Glomerular visceral epithelial cell (primary cell): ENCODE measurements around the gene COG4.
"Not testable (repeated sequence)": the region's sequence is repeated elsewhere in the genome, so short reads cannot be mapped to it uniquely, and the experiment has no call there.

Source experiments
- DNase-seq: peaks from one replicate; pipeline ENCODE4 v3.0.0-alpha.2; 2016; ENCODE audit errors: extremely low spot score

The COG4 gene

DNA sequence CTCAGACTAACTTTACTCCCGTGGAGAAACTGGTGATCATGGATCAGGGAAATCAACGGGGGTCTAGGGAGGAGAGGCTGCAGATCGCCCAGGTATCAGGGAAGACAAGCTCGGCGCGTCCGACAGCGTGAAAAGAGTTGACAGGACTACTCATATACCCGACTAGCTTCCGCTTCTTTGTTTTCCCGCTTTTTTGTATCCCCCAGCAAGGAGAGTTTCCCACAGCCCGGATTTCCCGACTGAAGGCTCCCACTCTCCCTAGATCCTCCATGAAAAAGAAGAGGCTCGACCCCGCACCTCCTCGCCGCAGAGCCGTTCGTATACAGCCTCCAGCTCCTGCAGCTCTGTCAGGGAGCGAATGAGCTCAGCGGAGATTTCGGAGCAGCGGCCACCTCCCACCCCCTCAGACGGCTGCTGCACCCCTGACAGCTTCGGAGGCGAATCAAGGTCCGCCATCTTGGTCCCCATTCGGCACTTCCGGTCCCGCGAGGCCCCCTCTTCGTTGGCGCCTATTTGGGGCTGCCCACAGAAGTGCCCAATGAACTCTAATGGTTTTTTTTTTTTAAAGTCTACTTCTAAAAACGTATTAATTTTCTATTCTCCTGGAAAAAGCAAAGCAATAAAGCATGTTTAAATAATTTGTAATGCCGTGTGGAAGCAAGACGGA lies at the start of gene COG4:
COG4 (minus strand) TSS at position 479 of the 667 bp plus-strand sequence; CDS start at position 468, 11 bp downstream.
- peak; percentile 82 for DNase-seq

- DNase-seq: no peak
These were observed 49.5 kb upstream of the COG4 start for GRCh38 chr16:70572926-70573270.

DNA sequence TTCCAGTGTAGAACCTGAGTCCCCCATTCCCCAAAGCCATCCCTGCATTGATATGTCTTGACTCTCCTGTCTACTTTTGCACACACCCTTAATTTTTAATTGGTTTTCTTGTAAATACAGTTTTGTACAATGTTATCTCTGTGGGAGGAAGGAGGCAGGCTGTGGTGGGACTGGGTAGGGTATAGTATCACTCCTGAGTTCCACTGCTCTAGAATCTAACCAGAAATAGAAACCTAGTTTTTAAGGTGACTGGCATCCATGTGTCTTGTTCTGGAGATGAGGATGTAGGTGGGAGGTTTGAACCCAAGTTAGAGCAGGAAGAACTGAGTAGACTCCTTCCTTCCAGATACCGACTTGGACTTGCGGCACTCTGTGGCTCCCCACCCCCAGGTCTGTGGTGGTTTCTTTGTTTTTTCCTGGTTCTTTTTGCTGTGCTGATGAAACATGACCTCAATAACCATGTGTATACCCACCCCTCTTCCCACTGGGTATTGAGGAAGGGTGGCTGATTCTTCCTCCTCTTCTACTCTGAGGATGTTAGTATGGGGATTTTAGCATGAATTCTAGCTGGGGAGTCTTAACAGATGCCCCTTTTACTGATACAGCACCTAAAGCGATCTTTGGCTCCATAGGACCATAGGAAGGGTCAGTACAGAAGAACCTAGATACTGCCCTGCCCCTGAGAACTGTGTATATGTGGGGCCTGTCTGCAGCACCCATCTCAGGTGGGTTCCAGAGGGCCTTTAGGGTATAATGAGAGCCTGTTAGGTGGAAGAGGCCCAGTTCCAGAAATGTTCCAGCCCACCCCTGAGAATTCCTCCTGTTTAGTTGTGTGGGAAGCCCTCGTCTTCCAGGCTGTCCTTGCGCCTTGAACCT lies 48.9 kb upstream of the COG4 start:
- no peak for DNase-seq

DNA sequence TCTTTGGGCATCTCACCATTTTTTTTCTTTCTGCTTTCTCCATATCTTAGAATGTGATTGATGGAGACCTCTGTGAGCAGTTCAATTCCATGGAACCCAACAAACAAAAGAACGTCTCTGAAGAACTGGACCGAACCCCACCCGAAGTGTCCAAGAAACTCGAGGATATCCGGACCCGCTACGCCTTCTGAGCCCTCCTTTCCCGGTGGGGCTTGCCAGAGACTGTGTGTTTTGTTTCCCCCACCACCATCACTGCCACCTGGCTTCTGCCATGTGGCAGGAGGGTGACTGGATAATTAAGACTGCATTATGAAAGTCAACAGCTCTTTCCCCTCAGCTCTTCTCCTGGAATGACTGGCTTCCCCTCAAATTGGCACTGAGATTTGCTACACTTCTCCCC lies 48.3 kb upstream of the COG4 start:
- DNase-seq: no peak

DNA sequence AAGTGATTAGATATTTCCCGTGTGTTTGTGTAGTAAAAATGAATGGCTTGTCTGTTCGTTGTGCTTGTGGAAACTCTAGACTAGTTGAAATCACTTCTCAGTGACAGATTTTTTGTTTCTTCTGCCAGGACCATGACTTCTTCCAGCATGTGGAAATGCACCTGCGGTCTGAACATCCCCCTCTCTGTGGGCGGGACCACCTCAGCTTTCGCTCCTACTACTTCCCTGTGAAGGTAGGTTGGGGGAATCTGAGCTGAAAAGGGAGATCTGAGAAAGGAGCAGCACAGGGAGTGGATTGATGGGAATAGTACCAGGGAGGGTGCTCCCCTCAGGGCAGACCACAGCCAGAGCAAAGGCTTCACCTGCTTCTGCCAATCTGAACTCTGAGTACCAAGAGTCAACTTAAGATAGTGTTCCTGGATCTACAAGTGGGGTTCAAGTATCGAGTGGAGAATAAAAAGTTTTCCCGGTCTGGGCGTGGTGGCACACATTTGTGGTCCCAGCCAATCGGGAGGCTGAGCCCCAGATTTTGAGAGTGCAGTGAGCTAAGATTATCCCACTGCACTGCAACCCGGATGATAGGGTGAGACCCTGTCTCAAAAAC lies 47.7 kb upstream of the COG4 start:
- DNase-seq: no peak

GRCh38 chr16:70569752-70570151 lies 46.4 kb upstream of the COG4 start:
- no peak for DNase-seq

DNA sequence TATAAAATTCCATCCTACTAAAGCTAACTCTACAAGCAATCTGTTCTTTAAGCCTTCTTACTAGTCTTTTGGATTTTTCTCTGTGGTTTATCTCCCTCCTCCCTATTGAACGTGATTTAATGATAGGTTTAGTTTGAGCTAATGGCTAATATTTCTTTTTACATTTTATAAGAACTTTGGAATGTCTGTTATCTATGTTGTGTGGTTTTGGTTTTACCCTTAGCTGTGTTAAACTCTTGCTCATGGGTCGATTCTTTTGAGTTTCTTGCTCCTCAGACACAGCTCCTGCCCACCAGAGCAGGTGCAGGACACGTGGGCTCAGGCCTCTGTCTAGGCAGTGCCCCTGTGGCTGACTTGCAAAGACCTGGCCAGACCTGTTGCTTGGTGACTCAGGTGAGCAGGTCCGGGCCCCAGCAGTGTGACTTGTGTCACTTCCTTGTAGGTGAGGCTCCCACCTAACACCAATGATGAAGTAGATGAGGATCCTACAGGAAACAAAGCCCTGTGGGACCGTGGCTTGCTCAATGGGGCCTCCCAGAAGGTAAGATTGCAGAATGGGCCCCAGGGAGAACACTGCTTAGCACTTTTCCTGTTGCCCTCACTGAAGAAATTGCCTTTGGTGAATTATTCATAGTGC lies 45.4 kb upstream of the COG4 start:
- no peak for DNase-seq

DNA sequence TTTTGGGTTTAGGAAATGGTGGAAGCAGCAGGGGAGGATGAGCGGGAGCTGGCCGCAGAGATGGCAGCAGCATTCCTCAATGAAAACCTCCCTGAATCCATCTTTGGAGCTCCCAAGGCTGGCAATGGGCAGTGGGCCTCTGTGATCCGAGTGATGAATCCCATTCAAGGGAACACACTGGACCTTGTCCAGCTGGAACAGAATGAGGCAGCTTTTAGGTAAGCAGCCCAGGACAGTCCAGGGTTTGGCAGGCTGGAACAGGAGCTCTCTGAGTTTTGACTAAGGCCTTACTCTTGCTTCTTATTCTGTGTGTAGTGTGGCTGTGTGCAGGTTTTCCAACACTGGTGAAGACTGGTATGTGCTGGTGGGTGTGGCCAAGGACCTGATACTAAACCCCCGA lies 41.7 kb upstream of the COG4 start:
- no peak for DNase-seq

DNA sequence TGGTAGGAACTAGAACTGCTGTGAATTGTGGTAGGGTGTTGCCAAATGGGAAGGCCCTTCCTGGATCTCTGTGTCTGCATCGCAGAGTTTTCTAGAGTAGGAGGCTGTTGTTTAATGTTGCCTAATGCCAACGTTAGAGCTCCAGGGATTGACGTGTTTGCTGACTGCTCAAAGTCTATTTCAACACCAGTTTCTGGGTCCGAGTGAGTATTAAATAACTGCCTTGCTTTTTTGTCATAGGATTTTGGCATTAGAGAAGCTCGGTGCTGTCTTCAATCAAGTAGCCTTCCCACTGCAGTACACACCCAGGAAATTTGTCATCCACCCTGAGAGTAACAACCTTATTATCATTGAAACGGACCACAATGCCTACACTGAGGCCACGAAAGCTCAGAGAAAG lies 40.3 kb upstream of the COG4 start:
- no peak for DNase-seq

DNA sequence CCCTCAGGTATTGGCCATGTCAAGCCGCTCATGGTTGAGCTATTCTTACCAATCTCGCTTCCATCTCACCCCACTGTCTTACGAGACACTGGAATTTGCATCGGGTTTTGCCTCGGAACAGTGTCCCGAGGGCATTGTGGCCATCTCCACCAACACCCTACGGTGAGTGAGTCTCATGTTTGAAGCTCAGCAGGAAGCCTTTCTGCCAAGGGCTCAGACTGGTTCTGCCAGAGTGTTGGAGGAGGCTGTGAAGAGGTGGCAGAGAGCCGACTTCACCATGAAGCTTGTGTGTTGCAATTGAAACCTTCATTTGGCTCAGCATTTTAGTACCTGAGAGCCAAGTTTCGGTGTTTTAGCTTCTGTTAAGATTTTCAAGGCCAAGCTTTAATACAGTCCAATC lies 38.3 kb upstream of the COG4 start:
- no peak for DNase-seq

DNA sequence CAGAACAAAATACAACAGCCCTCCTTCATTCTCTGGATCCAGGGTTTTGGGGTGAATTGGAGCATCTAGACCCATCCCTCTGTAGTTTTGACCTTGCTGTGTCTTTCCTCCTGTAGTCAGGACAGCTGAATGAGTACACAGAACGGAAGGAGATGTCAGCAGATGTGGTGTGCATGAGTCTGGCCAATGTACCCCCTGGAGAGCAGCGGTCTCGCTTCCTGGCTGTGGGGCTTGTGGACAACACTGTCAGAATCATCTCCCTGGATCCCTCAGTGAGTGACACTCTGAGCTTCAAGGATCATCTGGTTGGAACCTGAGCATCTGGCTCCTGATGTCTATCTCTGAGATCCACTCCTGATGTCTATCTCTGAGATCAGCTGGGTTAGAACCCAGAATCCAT lies 32.7 kb upstream of the COG4 start:
- no peak for DNase-seq

DNA sequence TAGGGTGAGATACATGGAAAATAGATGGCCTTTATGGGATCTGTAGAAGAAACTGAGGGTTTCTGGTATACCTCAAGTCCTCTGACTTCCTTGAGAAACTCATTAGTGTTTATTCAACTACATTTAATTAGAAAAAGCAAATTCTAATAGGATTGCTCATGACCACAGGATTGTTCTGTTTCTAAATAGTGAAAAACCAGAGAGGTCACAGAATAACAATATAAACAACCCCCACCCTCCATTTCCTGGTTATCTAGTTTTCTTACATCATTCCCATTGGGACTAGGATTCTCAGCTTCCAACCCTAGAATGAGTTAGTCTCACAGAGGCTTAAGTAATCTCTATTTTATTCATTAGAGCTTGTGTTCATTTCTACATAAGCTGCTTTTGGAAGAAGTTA lies 30.3 kb upstream of the COG4 start:
- DNase-seq: no peak

DNA sequence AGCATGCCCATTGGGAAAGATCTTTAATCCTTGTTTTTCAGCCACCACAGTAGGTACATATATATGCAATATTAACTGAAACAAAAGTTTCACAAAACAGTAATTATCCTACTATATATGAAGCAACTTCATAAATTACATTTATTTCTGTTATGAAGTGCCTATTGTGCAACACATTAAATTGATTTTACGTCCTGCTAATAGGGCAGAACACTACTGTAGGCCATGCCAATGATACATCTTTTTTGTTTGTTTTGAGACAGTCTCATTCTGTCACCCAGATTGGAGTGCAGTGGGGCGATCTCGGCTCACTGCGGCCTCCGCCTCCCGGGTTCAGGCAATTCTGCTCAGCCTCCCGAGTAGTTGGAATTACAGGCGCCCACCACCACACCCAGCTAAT lies 29.3 kb upstream of the COG4 start:
- DNase-seq: no peak

GRCh38 chr16:70551788-70552187 lies 28.4 kb upstream of the COG4 start:
- DNase-seq: no peak

- no peak for DNase-seq
These were observed 26.7 kb upstream of the COG4 start for GRCh38 chr16:70550082-70550481.

GRCh38 chr16:70548936-70549335 lies 25.6 kb upstream of the COG4 start:
- no peak for DNase-seq

- no peak for DNase-seq
These were observed 21.2 kb upstream of the COG4 start for GRCh38 chr16:70544548-70544947.

DNA sequence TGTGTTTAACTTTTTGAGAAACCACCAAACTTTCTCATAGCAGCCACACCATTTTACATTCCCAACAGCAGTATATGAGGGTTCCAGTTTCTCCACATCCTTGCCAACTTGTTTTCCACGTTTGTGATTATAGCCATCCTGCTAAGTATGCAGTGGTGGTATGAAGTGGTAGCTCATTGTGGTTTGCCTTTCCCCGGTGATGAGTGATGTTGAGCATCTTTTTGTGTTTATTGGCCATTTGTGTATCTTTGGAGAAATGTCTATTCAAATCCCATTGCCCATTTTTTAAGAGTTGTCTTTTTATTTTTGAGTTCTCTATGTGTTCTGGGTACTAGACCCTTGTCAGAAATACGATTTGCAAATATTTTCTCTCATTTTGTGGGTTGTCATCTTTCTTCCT lies 17.6 kb upstream of the COG4 start:
- DNase-seq: no peak

DNA sequence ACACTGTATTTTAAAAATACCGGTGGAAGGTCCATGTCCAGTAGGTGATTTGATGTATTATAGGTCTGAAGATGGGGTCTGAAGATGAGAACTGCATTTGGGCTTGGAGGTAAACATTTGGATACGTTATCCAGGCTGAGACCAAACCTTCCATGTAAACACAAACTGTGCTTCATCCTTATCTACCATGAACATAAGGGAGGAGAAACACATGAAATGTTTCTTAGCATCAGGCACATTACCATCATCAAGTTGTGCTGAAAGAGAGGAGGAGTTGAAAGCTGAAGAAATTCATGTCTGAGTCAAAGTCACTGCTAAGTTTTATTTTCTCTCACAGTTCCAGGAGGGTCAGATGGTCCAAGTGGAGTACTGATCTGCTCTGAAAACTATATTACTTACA lies 11.6 kb upstream of the COG4 start:
- no peak for DNase-seq

- not testable (repeated sequence) for DNase-seq
These were observed 6.6 kb upstream of the COG4 start for GRCh38 chr16:70529954-70530353.

DNA sequence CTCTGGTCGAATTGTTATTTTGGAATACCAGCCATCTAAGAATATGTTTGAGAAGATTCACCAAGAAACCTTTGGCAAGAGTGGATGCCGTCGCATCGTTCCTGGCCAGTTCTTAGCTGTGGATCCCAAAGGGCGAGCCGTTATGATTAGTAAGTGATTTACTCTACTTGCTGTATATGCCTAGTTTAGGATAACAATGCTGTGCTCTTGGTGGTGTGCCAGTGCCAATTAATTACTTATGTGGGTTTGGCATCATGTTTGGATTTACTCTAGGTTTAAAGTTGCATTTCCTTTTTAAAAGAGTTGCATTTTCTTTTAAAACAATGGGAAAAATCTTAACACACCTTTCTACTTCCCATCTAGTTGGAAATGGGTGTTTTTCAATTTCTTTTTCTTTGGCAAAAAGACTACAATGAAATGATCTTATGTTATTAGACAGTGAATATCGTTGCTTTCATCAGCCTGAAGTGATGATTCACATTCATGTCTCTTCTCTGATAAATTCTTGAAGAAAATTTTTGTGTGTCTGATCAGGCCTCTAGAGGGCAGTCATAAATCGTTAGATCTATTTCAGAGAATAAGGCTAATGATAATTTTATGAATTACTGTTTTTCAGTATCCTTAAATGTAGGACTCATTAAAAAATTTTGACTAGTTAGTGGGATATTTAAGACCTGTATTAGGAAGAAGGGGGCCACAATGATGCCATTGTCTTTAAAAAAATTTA lies 5.9 kb upstream of the COG4 start:
- DNase-seq: peak; percentile 41
